Astrocyte (in vitro differentiated cells and primary cell): ENCODE data around the gene CFD. TPM values are rescaled to one million over a fixed set of nuclear protein-coding genes. Genes with fewer than 3 reads are reported as not detected.

Source experiments
- DNase-seq: peaks from one replicate; pipeline ENCODE4 v3.0.0-alpha.2; 2010; ENCODE audit warnings: low read depth
- FAIRE-seq: peaks from 2 replicates; lab custom pipeline; 2011; peaks lifted over from hg19 to GRCh38; lab: Jason Lieb, UNC
- H2AFZ ChIP-seq: 2 replicates; pipeline ENCODE4 v1.6.0; 2012; ENCODE audit warnings: low read depth, low read length, inconsistent platforms
- H3K27ac ChIP-seq: 2 replicates; pipeline ENCODE4 v1.5.1; 2011; ENCODE audit warnings: low read depth, low read length, inconsistent platforms
- H3K27me3 ChIP-seq: 2 replicates; pipeline ENCODE4 v1.6.0; 2011; ENCODE audit warnings: low read length, inconsistent platforms; ENCODE audit not compliant: insufficient read depth
- H3K36me3 ChIP-seq: 2 replicates; pipeline ENCODE4 v1.5.1; 2011; ENCODE audit warnings: low read length, inconsistent platforms; ENCODE audit not compliant: insufficient read depth
- H3K4me1 ChIP-seq: 2 replicates; pipeline ENCODE4 v1.5.1; 2011; ENCODE audit warnings: low read length, inconsistent platforms; ENCODE audit not compliant: insufficient read depth
- H3K4me2 ChIP-seq: 2 replicates; pipeline ENCODE4 v1.6.0; 2012; ENCODE audit warnings: low read length, inconsistent platforms
- H3K4me3 ChIP-seq: 2 replicates; pipeline ENCODE4 v1.5.1; 2011; ENCODE audit warnings: low read depth, mild to moderate bottlenecking, low read length, inconsistent platforms; ENCODE audit not compliant: insufficient read depth
- H3K79me2 ChIP-seq: 2 replicates; pipeline ENCODE4 v1.6.0; 2012; ENCODE audit warnings: mild to moderate bottlenecking, low read length, inconsistent platforms; ENCODE audit not compliant: insufficient read depth
- H3K9ac ChIP-seq: 2 replicates; pipeline ENCODE4 v1.6.0; 2012; ENCODE audit warnings: mild to moderate bottlenecking, low read length, inconsistent platforms
- H3K9me3 ChIP-seq: 2 replicates; pipeline ENCODE4 v1.5.1; 2012; ENCODE audit warnings: low read depth, mild to moderate bottlenecking, low read length, inconsistent platforms; ENCODE audit not compliant: insufficient read depth
- H4K20me1 ChIP-seq: 2 replicates; pipeline ENCODE4 v1.6.0; 2012; ENCODE audit warnings: low read length, inconsistent platforms; ENCODE audit not compliant: insufficient read depth
- H3K27ac Mint-ChIP-seq: one replicate; pipeline ENCODE4 v1.8.0; 2021; ENCODE audit warnings: mild to moderate bottlenecking, mixed read lengths; ENCODE audit not compliant: unreplicated experiment
- H3K27me3 Mint-ChIP-seq: one replicate; pipeline ENCODE4 v1.8.0; 2021; ENCODE audit warnings: low read depth, mixed read lengths; ENCODE audit not compliant: unreplicated experiment
- H3K36me3 Mint-ChIP-seq: one replicate; pipeline ENCODE4 v1.8.0; 2021; ENCODE audit warnings: low read depth, mixed read lengths; ENCODE audit not compliant: unreplicated experiment
- H3K4me1 Mint-ChIP-seq: one replicate; pipeline ENCODE4 v1.8.0; 2021; ENCODE audit warnings: low read depth, mixed read lengths; ENCODE audit not compliant: unreplicated experiment
- H3K4me3 Mint-ChIP-seq: one replicate; pipeline ENCODE4 v1.8.0; 2021; ENCODE audit warnings: mild to moderate bottlenecking, moderate library complexity, mixed read lengths; ENCODE audit not compliant: unreplicated experiment
- H3K9me3 Mint-ChIP-seq: one replicate; pipeline ENCODE4 v1.8.0; 2021; ENCODE audit warnings: mild to moderate bottlenecking, mixed read lengths; ENCODE audit not compliant: unreplicated experiment
- EZH2 ChIP-seq: IDR thresholded peaks from 2 replicates; pipeline ENCODE4 v1.6.1; 2012; ENCODE audit warnings: mild to moderate bottlenecking, low read length, inconsistent platforms; ENCODE audit not compliant: insufficient read depth
- total RNA-seq: library from RNA; stranded (reverse); gene quantifications from 2 replicates; pipeline ENCODE4 v1.2.1, GENCODE V29; 2021
- TF ChIP-seq, protein P1 (sequence below): IDR thresholded peaks from 2 replicates; pipeline ENCODE4 v1.5.1; 2011; ENCODE audit warnings: low read depth, mild to moderate bottlenecking, inconsistent platforms, low read length, moderate library complexity; ENCODE audit not compliant: insufficient read depth

Gene CFD
- total RNA-seq, 1 donor from 2014 or later = 0.59 TPM

DNA sequence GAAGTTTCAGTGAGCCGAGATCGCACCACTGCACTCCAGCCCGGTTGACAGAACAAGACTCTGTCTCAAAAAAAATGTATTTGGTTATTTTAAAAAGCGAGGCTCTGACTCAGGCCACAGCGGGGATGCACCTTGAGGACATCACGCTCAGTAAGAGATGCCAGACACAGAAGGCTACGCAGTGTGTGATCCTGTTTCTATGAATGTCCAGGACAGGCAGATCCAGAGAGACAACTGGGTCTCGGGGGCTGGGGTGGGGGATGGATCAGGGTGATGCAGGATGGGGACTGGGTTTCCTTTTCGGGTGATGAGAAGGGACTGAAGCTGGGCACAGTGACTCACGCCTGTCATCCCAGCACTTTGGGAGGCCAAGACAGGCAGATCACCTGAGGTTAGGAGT, 28.1 kb downstream of the CFD start:
- Histone ChIP-seq H3K36me3 (peaks cover 2% of the 10 kb centered on the region), H3K4me1 (no peaks in the 10 kb centered on the region), H3K9ac (no peak overlapping the region), H3K4me3 (no peak overlapping the region), H4K20me1 (peaks cover 2% of the 10 kb centered on the region), H3K27me3 (no peaks in the 10 kb centered on the region), H3K9me3 (no peaks in the 10 kb centered on the region), H3K27ac (no peak overlapping the region), H3K4me2 (no peak overlapping the region), H2AFZ (no peak overlapping the region), H3K79me2 (peaks cover 23% of the 10 kb centered on the region)
- no peak for DNase-seq
- Mint-ChIP-seq H3K4me3 (no peak overlapping the region), H3K27ac (no peak overlapping the region), H3K9me3 (no peaks in the 10 kb centered on the region), H3K4me1 (no peaks in the 10 kb centered on the region), H3K36me3 (peaks cover 7% of the 10 kb centered on the region), H3K27me3 (no peaks in the 10 kb centered on the region)
- FAIRE-seq = no peak
- TF ChIP-seq EZH2 = no peak
- TF ChIP-seq, protein P1, sequence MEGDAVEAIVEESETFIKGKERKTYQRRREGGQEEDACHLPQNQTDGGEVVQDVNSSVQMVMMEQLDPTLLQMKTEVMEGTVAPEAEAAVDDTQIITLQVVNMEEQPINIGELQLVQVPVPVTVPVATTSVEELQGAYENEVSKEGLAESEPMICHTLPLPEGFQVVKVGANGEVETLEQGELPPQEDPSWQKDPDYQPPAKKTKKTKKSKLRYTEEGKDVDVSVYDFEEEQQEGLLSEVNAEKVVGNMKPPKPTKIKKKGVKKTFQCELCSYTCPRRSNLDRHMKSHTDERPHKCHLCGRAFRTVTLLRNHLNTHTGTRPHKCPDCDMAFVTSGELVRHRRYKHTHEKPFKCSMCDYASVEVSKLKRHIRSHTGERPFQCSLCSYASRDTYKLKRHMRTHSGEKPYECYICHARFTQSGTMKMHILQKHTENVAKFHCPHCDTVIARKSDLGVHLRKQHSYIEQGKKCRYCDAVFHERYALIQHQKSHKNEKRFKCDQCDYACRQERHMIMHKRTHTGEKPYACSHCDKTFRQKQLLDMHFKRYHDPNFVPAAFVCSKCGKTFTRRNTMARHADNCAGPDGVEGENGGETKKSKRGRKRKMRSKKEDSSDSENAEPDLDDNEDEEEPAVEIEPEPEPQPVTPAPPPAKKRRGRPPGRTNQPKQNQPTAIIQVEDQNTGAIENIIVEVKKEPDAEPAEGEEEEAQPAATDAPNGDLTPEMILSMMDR = no peak

DNA sequence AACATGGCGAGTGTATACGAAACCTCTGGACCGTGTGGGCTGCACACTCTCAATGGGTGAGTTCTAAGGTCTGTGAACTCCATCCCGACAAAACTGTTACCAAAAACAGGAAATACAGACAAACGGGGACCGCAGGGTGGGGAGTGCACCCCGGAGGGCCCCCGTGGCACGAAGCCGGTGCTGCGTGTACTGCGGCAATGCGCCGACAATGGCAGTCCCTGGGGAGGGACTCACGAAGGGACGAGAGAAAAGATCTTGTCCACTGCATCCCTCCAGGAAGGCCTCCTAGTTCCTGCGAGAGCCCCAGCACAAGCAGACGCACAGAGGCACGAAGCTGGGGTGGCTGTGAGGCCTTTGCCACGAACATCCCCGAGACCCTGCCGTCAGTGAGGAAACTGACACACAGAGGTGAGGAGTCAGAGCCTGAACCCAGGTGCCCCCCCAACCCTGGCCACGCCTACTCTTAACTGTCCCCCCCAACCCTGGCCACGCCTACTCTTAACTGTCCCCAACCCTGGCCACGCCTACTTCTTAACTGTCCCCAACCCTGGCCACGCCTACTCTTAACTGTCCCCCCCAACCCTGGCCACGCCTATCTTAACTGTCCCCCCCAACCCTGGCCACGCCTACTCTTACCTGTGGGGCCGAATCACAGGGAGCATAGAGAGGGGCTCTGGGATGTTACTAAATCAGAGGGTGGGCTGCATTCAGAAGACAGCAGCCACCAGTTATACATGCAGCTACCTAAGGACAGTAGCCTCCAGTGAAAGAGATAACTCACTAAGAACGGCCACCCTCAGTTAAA, 29.3 kb downstream of the CFD start:
- Histone ChIP-seq H4K20me1 (no peaks in the 10 kb centered on the region), H3K27me3 (no peaks in the 10 kb centered on the region), H2AFZ (no peak overlapping the region), H3K9ac (no peak overlapping the region), H3K9me3 (no peaks in the 10 kb centered on the region), H3K4me3 (no peak overlapping the region), H3K4me2 (no peak overlapping the region), H3K4me1 (no peaks in the 10 kb centered on the region), H3K79me2 (peaks cover 23% of the 10 kb centered on the region), H3K36me3 (no peaks in the 10 kb centered on the region), H3K27ac (no peak overlapping the region)
- no peak overlapping the region for H3K27ac Mint-ChIP-seq
- no peaks in the 10 kb centered on the region for H3K4me1 Mint-ChIP-seq
- H3K27me3 Mint-ChIP-seq = no peaks in the 10 kb centered on the region
- TF ChIP-seq EZH2 = no peak
- TF ChIP-seq, protein P1 = no peak
- no peak for FAIRE-seq
- H3K36me3 Mint-ChIP-seq = peaks cover 11% of the 10 kb centered on the region
- no peaks in the 10 kb centered on the region for H3K9me3 Mint-ChIP-seq
- no peak overlapping the region for H3K4me3 Mint-ChIP-seq
- DNase-seq = no peak

DNA sequence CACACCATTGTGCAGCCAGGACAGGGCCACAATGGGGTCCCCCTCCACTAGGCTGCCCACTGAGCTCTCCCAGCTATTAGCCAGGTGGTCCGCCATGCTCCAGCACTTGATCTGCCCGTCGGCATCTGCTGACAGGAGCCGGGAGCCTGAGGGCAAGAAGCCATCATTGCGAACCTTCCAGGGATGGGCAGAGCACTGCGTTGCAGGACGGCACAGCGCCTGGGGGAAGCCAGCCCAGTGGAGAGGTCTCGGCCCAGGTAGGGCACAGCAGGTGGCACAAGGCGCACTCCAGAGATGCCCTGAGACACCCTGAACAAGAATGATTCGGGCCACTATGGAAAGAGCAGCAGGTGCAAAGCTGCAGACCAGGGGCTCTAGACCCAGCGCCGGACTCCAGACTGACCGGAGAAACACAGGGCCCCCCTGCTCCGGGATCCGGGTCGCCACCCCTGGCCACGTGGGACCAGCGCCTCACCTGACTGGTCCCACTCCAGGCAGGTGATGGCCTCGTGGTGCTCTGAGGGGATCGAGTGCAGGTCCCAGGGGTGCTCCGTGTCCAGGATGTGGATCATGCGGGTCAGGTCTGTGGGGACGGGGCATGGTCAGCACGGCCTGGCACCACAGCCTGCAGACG, 30.3 kb downstream of the CFD start:
- peaks cover 23% of the 10 kb centered on the region for H3K79me2 ChIP-seq
- H3K4me1 ChIP-seq = no peaks in the 10 kb centered on the region
- H3K9me3 ChIP-seq = no peaks in the 10 kb centered on the region
- H3K4me3 ChIP-seq = no peak overlapping the region
- no peaks in the 10 kb centered on the region for H3K36me3 ChIP-seq
- DNase-seq = no peak
- no peak overlapping the region for H3K9ac ChIP-seq
- no peak overlapping the region for H3K27ac ChIP-seq
- no peak for FAIRE-seq
- H3K27me3 ChIP-seq = no peaks in the 10 kb centered on the region
- H3K4me3 Mint-ChIP-seq = no peak overlapping the region
- H3K4me2 ChIP-seq = no peak overlapping the region
- no peak overlapping the region for H3K27ac Mint-ChIP-seq
- no peaks in the 10 kb centered on the region for H4K20me1 ChIP-seq
- no peaks in the 10 kb centered on the region for H3K9me3 Mint-ChIP-seq
- H3K36me3 Mint-ChIP-seq = peaks cover 11% of the 10 kb centered on the region
- H3K4me1 Mint-ChIP-seq = no peaks in the 10 kb centered on the region
- H2AFZ ChIP-seq = no peak overlapping the region
- TF ChIP-seq, protein P1 = no peak
- TF ChIP-seq EZH2 = no peak
- H3K27me3 Mint-ChIP-seq = no peaks in the 10 kb centered on the region
